Measurements from ENCODE around the gene COPS4.
A peak's percentile ranks its signal among the peaks of the same experiment; 100 is the strongest.
"Not testable (repeated sequence)": the region's sequence is repeated elsewhere in the genome, so short reads cannot be mapped to it uniquely, and the experiment has no call there.

COPS4 gene

GRCh38 chr4:83093060-83093640 lies 58.2 kb downstream of the COPS4 start:
- Histone ChIP-seq H3K9ac (ENCODE audit: low read length) (no peak overlapping the region), H3K36me3 (ENCODE audit: insufficient read depth, low read length) (no peaks in the 10 kb centered on the region), H3K4me3 (ENCODE audit: low read depth in 1 of 2, low read length in 2 of 2) (no peak overlapping the region), H3K27me3 (ENCODE audit: control insufficient read depth in 1 of 2, insufficient read depth in 2 of 2, low read length in 2 of 2) (no peaks in the 10 kb centered on the region), H3K27ac (ENCODE audit: low read depth, low read length) (no peak overlapping the region), H3K9me3 (ENCODE audit: low read length) (no peaks in the 10 kb centered on the region), H3K4me1 (ENCODE audit: insufficient read depth, low read length) (no peaks in the 10 kb centered on the region)

GRCh38 chr4:83096397-83096796 lies 61.4 kb downstream of the COPS4 start:
- H3K4me3 ChIP-seq (ENCODE audit: low read depth in 1 of 2, low read length in 2 of 2), result no peak overlapping the region
- no peaks in the 10 kb centered on the region for H3K36me3 ChIP-seq (ENCODE audit: insufficient read depth, low read length)
- H3K27ac ChIP-seq (ENCODE audit: low read depth, low read length), result no peak overlapping the region
- H3K27me3 ChIP-seq (ENCODE audit: control insufficient read depth in 1 of 2, insufficient read depth in 2 of 2, low read length in 2 of 2), result no peaks in the 10 kb centered on the region
- no peak overlapping the region for H3K9ac ChIP-seq (ENCODE audit: low read length)
- no peaks in the 10 kb centered on the region for H3K9me3 ChIP-seq (ENCODE audit: low read length)
- H3K4me1 ChIP-seq (ENCODE audit: insufficient read depth, low read length), result no peaks in the 10 kb centered on the region

GRCh38 chr4:83104991-83105390 lies 70.0 kb downstream of the COPS4 start:
- Histone ChIP-seq H3K4me1 (ENCODE audit: insufficient read depth, low read length) (no peaks in the 10 kb centered on the region), H3K36me3 (ENCODE audit: insufficient read depth, low read length) (no peaks in the 10 kb centered on the region), H3K27me3 (ENCODE audit: control insufficient read depth in 1 of 2, insufficient read depth in 2 of 2, low read length in 2 of 2) (no peaks in the 10 kb centered on the region), H3K9me3 (ENCODE audit: low read length) (no peaks in the 10 kb centered on the region), H3K9ac (ENCODE audit: low read length) (no peak overlapping the region), H3K4me3 (ENCODE audit: low read depth in 1 of 2, low read length in 2 of 2) (no peak overlapping the region), H3K27ac (ENCODE audit: low read depth, low read length) (no peak overlapping the region)

GRCh38 chr4:83107631-83108030 lies 72.6 kb downstream of the COPS4 start:
- Histone ChIP-seq H3K9me3 (ENCODE audit: low read length) (no peaks in the 10 kb centered on the region), H3K36me3 (ENCODE audit: insufficient read depth, low read length) (no peaks in the 10 kb centered on the region), H3K4me3 (ENCODE audit: low read depth in 1 of 2, low read length in 2 of 2) (no peak overlapping the region), H3K4me1 (ENCODE audit: insufficient read depth, low read length) (peaks cover 6% of the 10 kb centered on the region), H3K9ac (ENCODE audit: low read length) (no peak overlapping the region), H3K27ac (ENCODE audit: low read depth, low read length) (no peak overlapping the region), H3K27me3 (ENCODE audit: control insufficient read depth in 1 of 2, insufficient read depth in 2 of 2, low read length in 2 of 2) (no peaks in the 10 kb centered on the region)

- Histone ChIP-seq H3K4me3 (ENCODE audit: low read depth in 1 of 2, low read length in 2 of 2) (no peak overlapping the region), H3K9ac (ENCODE audit: low read length) (no peak overlapping the region), H3K36me3 (ENCODE audit: insufficient read depth, low read length) (no peaks in the 10 kb centered on the region), H3K27ac (ENCODE audit: low read depth, low read length) (no peak overlapping the region), H3K4me1 (ENCODE audit: insufficient read depth, low read length) (peaks cover 6% of the 10 kb centered on the region), H3K27me3 (ENCODE audit: control insufficient read depth in 1 of 2, insufficient read depth in 2 of 2, low read length in 2 of 2) (no peaks in the 10 kb centered on the region), H3K9me3 (ENCODE audit: low read length) (no peaks in the 10 kb centered on the region)
Observed at GRCh38 chr4:83108101-83108861, 73.3 kb downstream of the COPS4 start.

- H3K4me3 ChIP-seq (ENCODE audit: low read depth in 1 of 2, low read length in 2 of 2), result peak overlapping the region; percentile 54 to 64
- no peaks in the 10 kb centered on the region for H3K9me3 ChIP-seq (ENCODE audit: low read length)
- no peak overlapping the region for H3K27ac ChIP-seq (ENCODE audit: low read depth, low read length)
- H3K36me3 ChIP-seq (ENCODE audit: insufficient read depth, low read length), result no peaks in the 10 kb centered on the region
- H3K4me1 ChIP-seq (ENCODE audit: insufficient read depth, low read length), result peaks cover 6% of the 10 kb centered on the region
- no peak overlapping the region for H3K9ac ChIP-seq (ENCODE audit: low read length)
- H3K27me3 ChIP-seq (ENCODE audit: control insufficient read depth in 1 of 2, insufficient read depth in 2 of 2, low read length in 2 of 2), result no peaks in the 10 kb centered on the region
Observed at GRCh38 chr4:83109480-83110222, 74.7 kb downstream of the COPS4 start.

GRCh38 chr4:83110223-83110945 lies 75.4 kb downstream of the COPS4 start:
- Histone ChIP-seq H3K27me3 (ENCODE audit: control insufficient read depth in 1 of 2, insufficient read depth in 2 of 2, low read length in 2 of 2) (no peaks in the 10 kb centered on the region), H3K4me1 (ENCODE audit: insufficient read depth, low read length) (peaks cover 6% of the 10 kb centered on the region), H3K9ac (ENCODE audit: low read length) (no peak overlapping the region), H3K36me3 (ENCODE audit: insufficient read depth, low read length) (no peaks in the 10 kb centered on the region), H3K27ac (ENCODE audit: low read depth, low read length) (no peak overlapping the region), H3K4me3 (ENCODE audit: low read depth in 1 of 2, low read length in 2 of 2) (peak overlapping the region; percentile 54 to 64), H3K9me3 (ENCODE audit: low read length) (no peaks in the 10 kb centered on the region)

GRCh38 chr4:83110970-83111750 lies 76.2 kb downstream of the COPS4 start:
- H3K4me1 ChIP-seq (ENCODE audit: insufficient read depth, low read length), result peaks cover 6% of the 10 kb centered on the region
- no peaks in the 10 kb centered on the region for H3K27me3 ChIP-seq (ENCODE audit: control insufficient read depth in 1 of 2, insufficient read depth in 2 of 2, low read length in 2 of 2)
- H3K9ac ChIP-seq (ENCODE audit: low read length), result no peak overlapping the region
- no peak overlapping the region for H3K27ac ChIP-seq (ENCODE audit: low read depth, low read length)
- no peaks in the 10 kb centered on the region for H3K36me3 ChIP-seq (ENCODE audit: insufficient read depth, low read length)
- no peaks in the 10 kb centered on the region for H3K9me3 ChIP-seq (ENCODE audit: low read length)
- no peak overlapping the region for H3K4me3 ChIP-seq (ENCODE audit: low read depth in 1 of 2, low read length in 2 of 2)

GRCh38 chr4:83111751-83112141 lies 76.8 kb downstream of the COPS4 start:
- H3K4me3 ChIP-seq (ENCODE audit: low read depth in 1 of 2, low read length in 2 of 2); H3K9ac ChIP-seq (ENCODE audit: low read length); H3K9me3 ChIP-seq (ENCODE audit: low read length); H3K27me3 ChIP-seq (ENCODE audit: control insufficient read depth in 1 of 2, insufficient read depth in 2 of 2, low read length in 2 of 2); H3K36me3 ChIP-seq (ENCODE audit: insufficient read depth, low read length); H3K27ac ChIP-seq (ENCODE audit: low read depth, low read length); H3K4me1 ChIP-seq (ENCODE audit: insufficient read depth, low read length): not testable (repeated sequence)

GRCh38 chr4:83112231-83112630 lies 77.2 kb downstream of the COPS4 start:
- H3K9me3 ChIP-seq (ENCODE audit: low read length), result no peaks in the 10 kb centered on the region
- no peak overlapping the region for H3K4me3 ChIP-seq (ENCODE audit: low read depth in 1 of 2, low read length in 2 of 2)
- no peak overlapping the region for H3K27ac ChIP-seq (ENCODE audit: low read depth, low read length)
- no peaks in the 10 kb centered on the region for H3K36me3 ChIP-seq (ENCODE audit: insufficient read depth, low read length)
- H3K4me1 ChIP-seq (ENCODE audit: insufficient read depth, low read length), result peaks cover 6% of the 10 kb centered on the region
- H3K9ac ChIP-seq (ENCODE audit: low read length), result no peak overlapping the region
- no peaks in the 10 kb centered on the region for H3K27me3 ChIP-seq (ENCODE audit: control insufficient read depth in 1 of 2, insufficient read depth in 2 of 2, low read length in 2 of 2)

All from muscle layer of colon (tissue), 2 donors.